BE2C (cell line): ENCODE measurements around the gene SCYGR5.

Source experiments
- DNase-seq: peaks from one replicate; pipeline ENCODE4 v3.0.0-alpha.2; 2020
- H3K27me3 ChIP-seq: fragments of 250-450 bp; sonication (Bioruptor Pico); 2 replicates; pipeline ENCODE4 v1.5.1; 2020; ENCODE audit warnings: mild to moderate bottlenecking
- H3K36me3 ChIP-seq: fragments of 250-450 bp; sonication (Bioruptor Pico); 2 replicates; pipeline ENCODE4 v1.5.1; 2020; ENCODE audit warnings: mild to moderate bottlenecking
- H3K4me1 ChIP-seq: fragments of 250-450 bp; sonication (Bioruptor Pico); 2 replicates; pipeline ENCODE4 v1.5.1; 2020
- H3K4me3 ChIP-seq: 2 replicates; pipeline ENCODE4 v1.5.1; 2011; ENCODE audit warnings: low read depth, low read length
- H3K9me3 ChIP-seq: fragments of 250-450 bp; sonication (Bioruptor Pico); 2 replicates; pipeline ENCODE4 v1.5.1; 2020
- TF ChIP-seq, protein P1 (sequence below): IDR thresholded peaks from 2 replicates; pipeline ENCODE4 v1.5.1; 2012; ENCODE audit warnings: mild to moderate bottlenecking, low read depth, low read length

SCYGR5 gene

GRCh38 chr2:227707390-227707789 is 40.8 kb downstream of the SCYGR5 start:
- Histone ChIP-seq H3K4me1 (no peaks in the 10 kb centered on the region), H3K36me3 (no peaks in the 10 kb centered on the region), H3K27me3 (peaks cover 21% of the 10 kb centered on the region), H3K9me3 (no peaks in the 10 kb centered on the region), H3K4me3 (no peak overlapping the region)
- TF ChIP-seq, protein P1, sequence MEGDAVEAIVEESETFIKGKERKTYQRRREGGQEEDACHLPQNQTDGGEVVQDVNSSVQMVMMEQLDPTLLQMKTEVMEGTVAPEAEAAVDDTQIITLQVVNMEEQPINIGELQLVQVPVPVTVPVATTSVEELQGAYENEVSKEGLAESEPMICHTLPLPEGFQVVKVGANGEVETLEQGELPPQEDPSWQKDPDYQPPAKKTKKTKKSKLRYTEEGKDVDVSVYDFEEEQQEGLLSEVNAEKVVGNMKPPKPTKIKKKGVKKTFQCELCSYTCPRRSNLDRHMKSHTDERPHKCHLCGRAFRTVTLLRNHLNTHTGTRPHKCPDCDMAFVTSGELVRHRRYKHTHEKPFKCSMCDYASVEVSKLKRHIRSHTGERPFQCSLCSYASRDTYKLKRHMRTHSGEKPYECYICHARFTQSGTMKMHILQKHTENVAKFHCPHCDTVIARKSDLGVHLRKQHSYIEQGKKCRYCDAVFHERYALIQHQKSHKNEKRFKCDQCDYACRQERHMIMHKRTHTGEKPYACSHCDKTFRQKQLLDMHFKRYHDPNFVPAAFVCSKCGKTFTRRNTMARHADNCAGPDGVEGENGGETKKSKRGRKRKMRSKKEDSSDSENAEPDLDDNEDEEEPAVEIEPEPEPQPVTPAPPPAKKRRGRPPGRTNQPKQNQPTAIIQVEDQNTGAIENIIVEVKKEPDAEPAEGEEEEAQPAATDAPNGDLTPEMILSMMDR: no peak
- DNase-seq: no peak

- no peaks in the 10 kb centered on the region for H3K4me1 ChIP-seq
- TF ChIP-seq, protein P1: no peak
- H3K36me3 ChIP-seq: no peaks in the 10 kb centered on the region
- H3K27me3 ChIP-seq: peaks cover 13% of the 10 kb centered on the region
- DNase-seq: no peak
- H3K4me3 ChIP-seq: no peak overlapping the region
- H3K9me3 ChIP-seq: no peaks in the 10 kb centered on the region
Measured at GRCh38 chr2:227710986-227711385, 44.4 kb downstream of the SCYGR5 start.

DNA sequence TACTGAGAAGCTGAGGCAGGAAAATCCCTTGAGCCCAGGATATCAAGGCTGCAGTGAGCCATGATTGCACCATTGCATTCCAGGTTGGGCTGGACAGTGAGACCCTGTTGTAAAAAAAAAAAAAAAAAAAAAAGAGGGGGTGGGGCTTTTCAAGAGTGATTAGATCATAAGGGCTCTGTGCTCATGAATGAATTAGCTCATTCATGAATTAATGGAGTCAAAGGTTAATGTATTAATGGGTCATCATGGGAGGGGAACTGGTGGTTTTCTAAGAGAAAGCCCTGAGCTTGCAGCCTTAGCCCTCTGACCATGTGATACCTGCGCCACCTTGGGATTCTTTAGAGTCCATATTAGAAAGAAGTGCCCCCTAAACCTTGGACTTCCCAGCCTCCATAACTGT is 46.7 kb downstream of the SCYGR5 start:
- Histone ChIP-seq H3K9me3 (no peaks in the 10 kb centered on the region), H3K4me1 (no peaks in the 10 kb centered on the region), H3K36me3 (no peaks in the 10 kb centered on the region), H3K27me3 (peaks cover 24% of the 10 kb centered on the region), H3K4me3 (no peak overlapping the region)
- TF ChIP-seq, protein P1: no peak
- no peak for DNase-seq

DNA sequence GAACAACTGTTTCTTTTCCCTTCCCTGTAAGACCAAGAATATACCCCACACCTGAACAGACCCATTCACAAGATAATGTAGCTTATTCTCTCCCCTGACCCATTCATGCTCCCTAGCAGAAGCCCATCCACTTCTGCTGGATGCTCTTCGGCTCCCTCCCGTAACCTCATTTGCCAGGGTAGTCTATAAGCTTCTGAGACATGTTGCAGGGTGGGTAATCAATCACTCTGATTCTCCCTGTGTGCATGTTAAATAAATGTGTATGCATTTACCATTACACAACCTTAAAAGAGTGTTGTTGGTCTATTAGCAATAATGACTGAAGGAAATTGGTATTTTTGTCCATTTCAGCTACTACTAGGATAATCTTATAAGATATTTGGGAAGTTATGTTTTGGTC is 49.9 kb downstream of the SCYGR5 start:
- Histone ChIP-seq H3K4me1 (no peaks in the 10 kb centered on the region), H3K9me3 (no peaks in the 10 kb centered on the region), H3K36me3 (no peaks in the 10 kb centered on the region), H3K27me3 (peaks cover 14% of the 10 kb centered on the region), H3K4me3 (no peak overlapping the region)
- TF ChIP-seq, protein P1: no peak
- DNase-seq: no peak
